OCI-LY7 (cell line): ENCODE measurements around the gene LCOR. TPM values are rescaled to one million over a fixed set of nuclear protein-coding genes. Genes with fewer than 3 reads are reported as not detected.

ENCODE experiments used
- BruUV-seq: library from RNA; stranded (reverse); fragments of 400-500 nt; replicated peaks from 2 replicates; lab custom pipeline; 2021; lab: Mats Ljungman, UMichigan
- CTCF ChIA-PET: fragments of 300-600 bp; sonication (Branson Sonifier 250); formaldehyde crosslinking; loops from one replicate; lab custom pipeline; 2022; ENCODE audit warnings: antibody characterized with exemption; ENCODE audit not compliant: unreplicated experiment; lab: Charles Lee
- POLR2A ChIA-PET: fragments of 300-600 bp; sonication (Branson Sonifier 250); formaldehyde crosslinking; loops from one replicate; lab custom pipeline; 2022; ENCODE audit warnings: antibody characterized with exemption; lab: Charles Lee
- DNase-seq: peaks from one replicate; pipeline ENCODE4 v3.0.0-alpha.2; 2015; ENCODE audit warnings: low spot score
- H2AFZ ChIP-seq: fragments of 200-600 bp; sonication (generic), shearing (Covaris generic); 2 replicates; pipeline ENCODE4 v1.6.1; 2014; ENCODE audit warnings: mild to moderate bottlenecking, antibody characterized with exemption, low read length, moderate library complexity
- H3K27ac ChIP-seq: fragments of 200-600 bp; sonication (generic); 2 replicates; pipeline ENCODE4 v1.5.1; 2014; ENCODE audit warnings: mixed run types, low read depth, mild to moderate bottlenecking, moderate library complexity, low read length, inconsistent platforms; ENCODE audit not compliant: poor library complexity, severe bottlenecking
- H3K36me3 ChIP-seq: fragments of 200-600 bp; sonication (generic); 2 replicates; pipeline ENCODE4 v1.6.1; 2014; ENCODE audit warnings: mild to moderate bottlenecking, antibody characterized with exemption, low read length, moderate library complexity, mixed read lengths; ENCODE audit not compliant: insufficient read depth
- H3K4me1 ChIP-seq: fragments of 200-600 bp; sonication (generic); 2 replicates; pipeline ENCODE4 v1.5.1; 2014; ENCODE audit warnings: mild to moderate bottlenecking, low read length; ENCODE audit not compliant: insufficient read depth, poor library complexity, severe bottlenecking
- H3K4me2 ChIP-seq: fragments of 200-600 bp; sonication (generic); 2 replicates; pipeline ENCODE4 v1.6.1; 2014; ENCODE audit warnings: mild to moderate bottlenecking, low read length
- H3K4me3 ChIP-seq: fragments of 200-600 bp; sonication (generic); 2 replicates; pipeline ENCODE4 v1.5.1; 2014; ENCODE audit warnings: mild to moderate bottlenecking, low read depth, low read length; ENCODE audit not compliant: poor library complexity, severe bottlenecking
- H3K79me2 ChIP-seq: fragments of 200-600 bp; sonication (generic); 2 replicates; pipeline ENCODE4 v1.6.1; 2016; ENCODE audit warnings: low read depth, mild to moderate bottlenecking, low read length, moderate library complexity, mixed read lengths; ENCODE audit not compliant: insufficient read depth
- H3K9me2 ChIP-seq: fragments of 200-600 bp; sonication (generic); 2 replicates; pipeline ENCODE4 v1.6.1; 2016; ENCODE audit warnings: mild to moderate bottlenecking, low read length, mixed read lengths; ENCODE audit not compliant: insufficient read depth
- H3K9me3 ChIP-seq: fragments of 200-600 bp; sonication (generic); 2 replicates; pipeline ENCODE4 v1.6.1; 2014; ENCODE audit warnings: mild to moderate bottlenecking, mixed run types, low read length, mixed read lengths
- H4K20me1 ChIP-seq: fragments of 200-600 bp; sonication (generic); 2 replicates; pipeline ENCODE4 v1.6.1; 2014; ENCODE audit warnings: mild to moderate bottlenecking, antibody characterized with exemption, low read length, moderate library complexity, mixed read lengths; ENCODE audit not compliant: insufficient read depth
- EZH2phosphoT487 ChIP-seq: fragments of 200-600 bp; sonication (generic); IDR thresholded peaks from 2 replicates; pipeline ENCODE4 v1.6.1; 2018; ENCODE audit warnings: low read depth, borderline replicate concordance, mild to moderate bottlenecking, mixed run types, antibody characterized with exemption, low read length, moderate library complexity, mixed read lengths
- intact Hi-C: fragments of 100-400 bp; cut with micrococcal nuclease; formaldehyde crosslinking; loops from one replicate; pipeline ENCODE4 v1.10.0; 2022; ENCODE audit not compliant: unreplicated experiment
- total RNA-seq, 2 experiments: library from RNA; depleted of rRNA in 1 of 2; stranded (reverse); fragments of >200 nt in 1 of 2; shearing (Covaris generic) in 1 of 2; gene quantifications; 2 replicates each; pipeline ENCODE4 v1.2.3, GENCODE V29; 2014 to 2022
- TF ChIP-seq, protein P1 (sequence below): fragments of 200-600 bp; sonication (generic); conservative IDR thresholded peaks from 2 replicates; pipeline ENCODE4 v1.5.1; 2014; ENCODE audit warnings: mild to moderate bottlenecking, antibody characterized with exemption, low read length, moderate library complexity, mixed read lengths

The LCOR gene
- total RNA-seq, 2 experiments from 2014 or later, result 17.1 to 58.4 TPM

DNA sequence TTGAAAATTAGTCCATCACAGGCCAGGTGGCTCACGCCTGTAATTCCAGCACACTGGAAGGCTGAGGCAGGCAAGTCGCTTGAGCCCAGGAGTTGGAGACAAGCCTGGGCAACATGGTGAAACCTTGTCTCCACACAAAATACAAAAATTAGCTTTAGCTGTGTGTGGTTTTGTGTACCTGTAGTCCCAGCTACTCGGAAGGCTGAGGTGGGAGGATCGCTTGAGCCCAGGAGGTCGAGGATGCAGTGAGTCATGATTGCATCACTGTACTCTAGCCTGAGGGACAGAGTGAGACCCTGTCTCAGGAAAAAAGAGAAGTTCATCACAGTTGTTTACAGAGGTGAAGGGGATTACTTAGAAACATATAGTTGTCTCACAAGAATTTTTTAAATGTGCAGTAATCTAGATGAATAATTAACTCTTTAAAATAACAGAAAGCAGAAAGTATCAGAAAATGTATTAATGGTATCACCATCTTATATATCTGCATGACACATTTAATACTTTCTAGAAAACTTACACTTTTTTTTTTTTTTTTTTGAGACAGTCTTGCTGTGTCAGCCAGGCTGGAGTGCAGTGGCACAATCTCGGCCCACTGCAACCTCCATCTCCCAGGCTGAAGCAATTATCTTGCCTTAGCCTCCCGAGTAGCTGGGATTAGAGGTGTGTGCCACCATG lies 8.9 kb downstream of the LCOR start:
- Histone ChIP-seq H3K79me2 (peaks cover 98% of the 10 kb centered on the region), H3K36me3 (peaks cover 40% of the 10 kb centered on the region), H3K4me3 (no peak overlapping the region), H3K9me2 (no peaks in the 10 kb centered on the region), H4K20me1 (peaks cover 16% of the 10 kb centered on the region; the same call in 1 of the 2 replicates), H3K4me1 (peaks cover 6% of the 10 kb centered on the region), H3K4me2 (no peak overlapping the region), H2AFZ (no peak overlapping the region), H3K9me3 (no peaks in the 10 kb centered on the region), H3K27ac (no peak overlapping the region)
- intact Hi-C loops, result no loop called here
- TF ChIP-seq EZH2phosphoT487, result no peak
- TF ChIP-seq, protein P1, sequence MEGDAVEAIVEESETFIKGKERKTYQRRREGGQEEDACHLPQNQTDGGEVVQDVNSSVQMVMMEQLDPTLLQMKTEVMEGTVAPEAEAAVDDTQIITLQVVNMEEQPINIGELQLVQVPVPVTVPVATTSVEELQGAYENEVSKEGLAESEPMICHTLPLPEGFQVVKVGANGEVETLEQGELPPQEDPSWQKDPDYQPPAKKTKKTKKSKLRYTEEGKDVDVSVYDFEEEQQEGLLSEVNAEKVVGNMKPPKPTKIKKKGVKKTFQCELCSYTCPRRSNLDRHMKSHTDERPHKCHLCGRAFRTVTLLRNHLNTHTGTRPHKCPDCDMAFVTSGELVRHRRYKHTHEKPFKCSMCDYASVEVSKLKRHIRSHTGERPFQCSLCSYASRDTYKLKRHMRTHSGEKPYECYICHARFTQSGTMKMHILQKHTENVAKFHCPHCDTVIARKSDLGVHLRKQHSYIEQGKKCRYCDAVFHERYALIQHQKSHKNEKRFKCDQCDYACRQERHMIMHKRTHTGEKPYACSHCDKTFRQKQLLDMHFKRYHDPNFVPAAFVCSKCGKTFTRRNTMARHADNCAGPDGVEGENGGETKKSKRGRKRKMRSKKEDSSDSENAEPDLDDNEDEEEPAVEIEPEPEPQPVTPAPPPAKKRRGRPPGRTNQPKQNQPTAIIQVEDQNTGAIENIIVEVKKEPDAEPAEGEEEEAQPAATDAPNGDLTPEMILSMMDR, result no peak
- BruUV-seq, result no TSS peak
- DNase-seq, result no peak
- POLR2A ChIA-PET, result no interaction called here
- CTCF ChIA-PET, result no interaction called here

DNA sequence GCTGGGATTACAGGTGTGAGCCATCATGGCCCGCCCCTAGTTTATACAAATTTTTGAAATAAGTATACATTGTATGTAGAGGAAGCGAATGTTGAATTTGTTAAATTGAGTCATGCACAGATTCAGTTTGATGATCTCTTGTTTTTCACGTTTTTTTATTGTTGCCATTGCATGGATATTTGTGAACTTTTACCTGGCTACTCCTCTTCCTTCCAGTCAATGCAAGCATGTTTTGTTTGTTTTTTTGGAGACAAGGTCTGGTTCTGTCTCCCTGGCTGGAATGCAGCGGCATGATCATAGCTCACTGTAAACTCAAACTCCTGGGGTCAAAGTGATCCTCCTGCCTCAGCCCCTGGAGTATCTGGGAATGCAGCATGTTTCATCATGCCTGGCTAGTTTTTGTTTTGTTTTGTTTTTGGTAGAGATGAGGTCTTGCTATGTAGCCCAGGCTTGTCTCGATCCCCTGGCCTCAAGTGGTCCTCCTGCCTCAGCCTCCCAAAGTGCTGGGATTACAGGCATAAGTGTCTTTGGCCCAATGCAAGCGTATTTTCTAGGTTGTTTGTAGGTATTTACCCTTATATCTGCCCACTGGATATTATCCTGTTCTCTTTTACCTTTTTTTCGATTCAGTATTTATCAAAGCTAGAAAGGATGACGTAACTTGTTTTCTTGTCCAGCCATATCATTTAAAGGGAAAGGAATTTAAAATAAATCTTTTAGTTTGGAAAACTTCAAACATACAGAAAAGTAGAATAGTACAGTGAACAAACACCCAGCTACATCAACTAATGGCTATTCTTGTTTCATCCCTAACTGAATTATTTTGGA lies 11.0 kb downstream of the LCOR start:
- Histone ChIP-seq H4K20me1 (peaks cover 16% of the 10 kb centered on the region), H3K4me1 (no peaks in the 10 kb centered on the region), H3K9me2 (no peaks in the 10 kb centered on the region), H2AFZ (no peak overlapping the region), H3K79me2 (peaks cover 98% of the 10 kb centered on the region), H3K27ac (no peak overlapping the region), H3K36me3 (peaks cover 28% of the 10 kb centered on the region), H3K4me3 (no peak overlapping the region), H3K9me3 (no peaks in the 10 kb centered on the region), H3K4me2 (no peak overlapping the region)
- intact Hi-C loops, result no loop called here
- TF ChIP-seq, protein P1, result no peak
- no peak for TF ChIP-seq EZH2phosphoT487
- BruUV-seq, result no TSS peak
- DNase-seq, result no peak
- CTCF ChIA-PET, result no interaction called here
- POLR2A ChIA-PET, result interaction anchor here (1.3 kb wide), 1 partner anchor 52 kb away, joined by 4 read pairs; no protein-coding TSS in a partner anchor
